Pancreas (tissue), 10 donors: Measurements from ENCODE around the gene FRMPD2. TPM values are rescaled to one million over a fixed set of nuclear protein-coding genes. Genes with fewer than 3 reads are reported as not detected.

Experiments
- ATAC-seq, 4 donors: fragments of 200-7000 bp; cut with Tn5 transposase; one replicate each; pipeline versions ENCODE4 v1.8.0 to v1.9.1; 2020; ENCODE audit warnings: mild to moderate bottlenecking in 4 of 4, moderate library complexity in 4 of 4
- DNase-seq, 6 donors: peaks; one replicate each; pipeline ENCODE4 v3.0.0-alpha.2; 2020
- FAIRE-seq: peaks from 2 replicates; lab custom pipeline; 2012; peaks lifted over from hg19 to GRCh38; lab: Jason Lieb, UNC
- H3K27ac ChIP-seq, 4 donors: fragments of 200-600 bp; sonication (generic); 1 replicate in 3 of 4; 2 replicates in 1 of 4; pipeline versions ENCODE4 v1.5.0 to v1.8.0; 2020
- H3K27me3 ChIP-seq, 4 donors: fragments of 200-600 bp; one replicate each; pipeline ENCODE4 v1.8.0; 2021
- H3K36me3 ChIP-seq, 3 donors: fragments of 200-600 bp; sonication (generic) in 1 of 3; one replicate each; pipeline versions ENCODE4 v1.5.0 to v1.8.0; 2020 to 2021
- H3K4me1 ChIP-seq, 3 donors: fragments of 200-600 bp; one replicate each; pipeline ENCODE4 v1.8.0; 2021
- H3K4me3 ChIP-seq, 4 donors: fragments of 200-600 bp; sonication (generic) in 2 of 4; one replicate each; pipeline versions ENCODE4 v1.5.0 to v1.8.0; 2020 to 2021
- H3K9me3 ChIP-seq, 4 donors: fragments of 200-600 bp; one replicate each; pipeline ENCODE4 v1.8.0; 2021
- CTCF ChIP-seq, 4 donors: fragments of 200-600 bp; sonication (generic) in 3 of 4; IDR thresholded peaks; one replicate each; pipeline versions ENCODE4 v1.5.0 to v1.8.0; 2021; ENCODE audit warnings: antibody characterized with exemption in 4 of 4
- WGBS, 2 donors: extraction: QIAGEN DNeasy Blood & Tissue Kit; methylation state at CpG; one replicate each; pipeline ENCODE4 v1.1.7; 2013; 5-methylcytosine and 5-hydroxymethylcytosine counted together
- intact Hi-C, 3 donors: fragments of 100-400 bp; cut with DNase I; formaldehyde crosslinking; loops; one replicate each; pipeline versions ENCODE4 v1.11.1 to v1.14.2; 2022
- polyA plus RNA-seq, 2 donors: library from polyadenylated mRNA; stranded (reverse); fragments of 200-250 nt; gene quantifications; one replicate each; pipeline ENCODE4 v1.2.3, GENCODE V29; 2013
- total RNA-seq, 6 donors: library from RNA; stranded (reverse); fragmentation: NEBNext Ultra II Directional in 4 of 6; extraction: Animal tissue kit (Norgen Biotek cat#: 25700) in 4 of 6; gene quantifications; one replicate each; pipeline versions ENCODE4 v1.2.1 to v1.2.4, GENCODE V29; 2021 to 2023
- donor health status: healthy with polysubstance abuse.
- donor health status: DM: no; HTN: no; CAD: no; lungs with moderate emphysema.
- donor health status: DM: no; HTN: no; CAD: no.
- donor health status: control.
- donor health status: control.
- donor health status: Bipolar disorder and iron deficiency.
- donor health status: DM: yes; HTN: yes; CAD: no.
- donor health status: DM: no; HTN: no; CAD: no.
- donor health status: DM: no; HTN: no; CAD: no.
- donor health status: DM: yes; HTN: yes; CAD: no.

The FRMPD2 gene
- total and polyA plus RNA-seq, 8 donors: 0.08 to 0.47 (median 0.24) TPM

DNA sequence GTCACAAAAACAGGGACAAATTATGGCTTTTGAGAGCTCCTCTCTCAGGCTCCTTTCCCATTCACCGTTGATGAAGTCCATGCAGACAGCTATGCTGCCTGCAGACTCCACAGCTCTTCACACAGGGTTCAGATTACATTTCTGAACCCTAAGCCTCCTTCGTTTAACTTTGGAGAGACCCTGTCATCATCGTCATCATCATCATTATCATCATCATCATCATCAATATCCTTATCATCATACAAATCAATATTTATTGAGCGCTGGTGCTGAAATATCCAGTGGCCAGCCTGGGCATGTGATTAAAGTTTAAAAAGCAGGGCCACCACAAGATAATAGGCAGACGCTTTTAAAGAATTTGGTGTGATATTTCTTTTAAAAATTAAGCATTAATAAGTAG is 66.6 kb downstream of the FRMPD2 start:
- no peak for TF ChIP-seq CTCF (IDR thresholded peaks at IDR 0.05)
- intact Hi-C loops: no loop called here
- no peak overlapping the region for H3K4me3 ChIP-seq
- no peaks in the 10 kb centered on the region for H3K36me3 ChIP-seq
- DNase-seq (no peak), ATAC-seq (no peak), FAIRE-seq (no peak)
- no peaks in the 10 kb centered on the region for H3K9me3 ChIP-seq
- H3K27ac ChIP-seq: no peak overlapping the region
- H3K27me3 ChIP-seq: no peaks in the 10 kb centered on the region
- WGBS, 2 donors: 57 to 60% methylated on average over 5 of the region's 5 CpGs
- no peaks in the 10 kb centered on the region for H3K4me1 ChIP-seq

DNA sequence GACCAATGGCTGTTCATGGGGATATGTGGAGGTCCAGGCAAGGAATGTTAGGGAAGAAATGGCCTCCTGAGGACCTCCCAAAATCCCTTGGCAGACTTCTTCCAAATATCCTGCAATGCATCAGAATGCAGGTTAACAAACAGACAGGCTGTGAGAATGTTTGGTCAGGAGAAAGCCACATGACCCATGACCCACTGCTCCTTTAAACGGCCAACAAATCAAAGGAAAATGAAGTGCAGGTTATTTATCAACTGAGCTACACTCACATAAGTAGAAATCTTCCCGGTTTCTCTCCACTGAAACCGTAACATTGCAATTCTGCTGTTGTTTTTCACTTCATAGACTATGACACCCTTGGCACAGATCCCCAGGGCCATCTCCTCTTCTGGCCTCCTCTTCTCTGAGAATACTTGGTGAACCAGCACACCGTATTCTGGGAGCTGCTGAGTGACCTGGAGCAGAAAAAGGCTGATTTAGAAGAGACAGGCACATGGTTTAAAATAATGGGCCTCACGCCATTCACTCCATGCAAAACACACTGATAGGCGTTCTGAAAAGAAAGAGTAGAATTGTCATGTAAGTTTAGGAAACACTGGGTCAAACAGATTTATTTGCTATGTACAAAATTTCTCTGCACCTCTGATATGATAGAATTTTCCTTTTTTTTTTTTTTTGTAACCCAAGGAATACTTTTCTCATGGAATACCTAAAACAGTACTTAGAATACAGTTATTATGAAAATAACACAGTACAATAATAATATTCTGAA is 67.8 kb downstream of the FRMPD2 start:
- no peaks in the 10 kb centered on the region for H3K4me1 ChIP-seq
- intact Hi-C loops: no loop called here
- ATAC-seq (no peak), DNase-seq (no peak), FAIRE-seq (no peak)
- H3K36me3 ChIP-seq: no peaks in the 10 kb centered on the region
- no peaks in the 10 kb centered on the region for H3K27me3 ChIP-seq
- no peak overlapping the region for H3K27ac ChIP-seq
- no peaks in the 10 kb centered on the region for H3K9me3 ChIP-seq
- no peak for TF ChIP-seq CTCF (IDR thresholded peaks at IDR 0.05)
- H3K4me3 ChIP-seq: no peak overlapping the region
- 68 to 69% methylated on average over 6 of the region's 6 CpGs for WGBS, 2 donors

DNA sequence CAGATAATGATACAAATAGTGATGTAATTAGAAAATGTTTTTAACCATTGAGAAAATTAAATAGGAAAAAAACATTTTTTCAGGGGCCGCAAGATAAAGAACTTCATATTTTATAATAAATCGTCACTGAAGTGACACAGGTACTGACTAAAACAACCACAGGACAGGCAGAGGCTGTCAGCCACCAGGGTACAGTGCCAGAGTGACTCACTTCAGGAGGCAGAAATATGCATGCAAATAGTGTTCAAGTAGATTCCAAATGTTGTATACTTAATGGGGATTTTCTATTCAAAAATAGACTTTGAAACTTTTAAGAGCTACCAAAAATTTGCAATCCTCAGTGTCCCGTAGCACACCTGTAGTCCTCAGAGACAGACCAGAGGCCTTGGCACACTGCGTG is 68.6 kb downstream of the FRMPD2 start:
- no peaks in the 10 kb centered on the region for H3K27me3 ChIP-seq
- no peak for TF ChIP-seq CTCF (IDR thresholded peaks at IDR 0.05)
- H3K4me1 ChIP-seq: no peaks in the 10 kb centered on the region
- WGBS, 2 donors: 88 to 89% methylated on average over 4 of the region's 4 CpGs
- no peaks in the 10 kb centered on the region for H3K9me3 ChIP-seq
- no peak overlapping the region for H3K4me3 ChIP-seq
- ATAC-seq (no peak), DNase-seq (no peak), FAIRE-seq (no peak)
- no peak overlapping the region for H3K27ac ChIP-seq
- intact Hi-C loops: no loop called here
- no peaks in the 10 kb centered on the region for H3K36me3 ChIP-seq

DNA sequence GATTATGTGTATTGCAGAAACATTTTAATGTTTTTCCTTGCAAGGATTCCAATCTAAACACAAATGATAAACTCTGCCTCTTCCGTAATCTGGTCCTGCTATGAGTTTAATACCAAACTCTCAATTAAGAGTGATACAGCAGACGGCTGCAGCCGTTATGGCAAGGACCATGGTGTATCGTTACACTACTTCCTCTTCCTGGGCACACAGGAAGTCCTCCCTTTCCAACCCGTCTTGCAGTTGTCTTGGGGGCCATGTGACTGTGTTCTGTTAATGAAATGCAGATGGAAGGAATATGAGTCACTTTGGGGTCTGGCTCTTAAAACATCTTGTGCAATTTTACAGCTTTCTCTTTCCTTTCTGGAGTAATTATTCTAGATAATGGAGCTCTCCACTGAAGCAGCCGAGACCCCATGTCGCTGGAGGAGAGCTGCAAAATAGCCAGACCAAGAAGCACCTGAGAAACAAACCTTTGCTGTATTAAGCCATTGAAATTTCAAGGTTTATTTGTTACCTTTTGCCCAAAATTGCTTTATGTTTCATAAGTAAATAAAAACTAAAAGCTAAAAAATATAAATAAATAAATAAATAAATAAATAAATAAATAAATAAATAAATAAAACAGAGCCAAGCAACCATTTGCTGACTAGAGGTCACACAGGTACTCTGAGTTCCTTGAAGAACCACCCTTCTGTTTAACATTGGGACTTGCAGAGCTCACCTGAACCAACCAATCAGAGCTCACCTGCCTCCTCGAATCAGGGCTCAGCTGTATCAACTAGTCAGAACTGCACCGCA is 74.7 kb downstream of the FRMPD2 start:
- peak in 1 of 4 donors; percentile 56 for ATAC-seq
- FAIRE-seq: no peak
- no peak for DNase-seq

More for the DNA sequence above, 74.7 kb downstream of the FRMPD2 start:
- 68 to 80% methylated on average over 9 of the region's 9 CpGs for WGBS, 2 donors
- H3K27me3 ChIP-seq: no peaks in the 10 kb centered on the region
- TF ChIP-seq CTCF (IDR thresholded peaks at IDR 0.05): no peak
- H3K27ac ChIP-seq: no peak overlapping the region
- no peaks in the 10 kb centered on the region for H3K9me3 ChIP-seq
- intact Hi-C loops: no loop called here
- H3K4me3 ChIP-seq: no peak overlapping the region
- no peaks in the 10 kb centered on the region for H3K36me3 ChIP-seq
- no peaks in the 10 kb centered on the region for H3K4me1 ChIP-seq
